Measurements from ENCODE around the gene RARG.
A peak's percentile ranks its signal among the peaks of the same experiment; 100 is the strongest.
"Not testable (repeated sequence)": the region's sequence is repeated elsewhere in the genome, so short reads cannot be mapped to it uniquely, and the experiment has no call there.

RARG gene

DNA sequence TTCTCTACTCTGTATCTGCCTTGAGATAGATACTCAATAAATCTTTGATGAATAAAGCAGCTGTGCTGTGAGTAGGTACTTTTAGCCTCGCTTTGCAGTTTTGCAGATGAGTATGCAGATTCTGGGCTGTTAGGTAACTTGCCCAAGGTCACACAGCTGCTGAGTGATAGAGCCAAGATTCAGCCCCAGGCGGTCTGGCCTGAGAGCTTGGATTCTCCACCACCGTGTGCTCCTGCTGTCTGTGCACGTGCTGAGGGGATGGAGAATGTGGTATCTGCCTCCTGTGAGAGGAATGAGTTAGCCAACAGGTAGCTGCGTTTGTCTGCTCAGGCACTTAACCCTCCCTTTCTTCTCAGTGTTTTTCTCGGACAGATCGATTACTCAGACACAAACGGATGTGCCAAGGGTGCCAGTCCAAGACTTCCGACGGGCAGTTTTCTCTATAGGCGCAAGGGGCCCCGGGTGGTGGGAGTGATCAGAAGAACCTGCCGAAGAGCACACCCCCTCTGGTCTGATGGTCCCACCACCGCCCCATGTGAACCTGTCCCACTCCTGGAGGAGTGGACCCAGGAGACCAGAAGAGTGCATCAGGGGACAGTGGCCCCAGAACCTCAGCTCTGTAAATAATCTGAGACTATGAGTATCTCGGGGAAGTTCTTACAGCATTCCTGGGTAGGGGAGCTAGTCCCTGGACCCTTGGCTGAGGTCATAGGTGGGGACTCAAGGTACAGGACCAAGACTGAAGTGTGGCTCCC is 44.7 kb downstream of the RARG start:
- DNase-seq: no peak

DNA sequence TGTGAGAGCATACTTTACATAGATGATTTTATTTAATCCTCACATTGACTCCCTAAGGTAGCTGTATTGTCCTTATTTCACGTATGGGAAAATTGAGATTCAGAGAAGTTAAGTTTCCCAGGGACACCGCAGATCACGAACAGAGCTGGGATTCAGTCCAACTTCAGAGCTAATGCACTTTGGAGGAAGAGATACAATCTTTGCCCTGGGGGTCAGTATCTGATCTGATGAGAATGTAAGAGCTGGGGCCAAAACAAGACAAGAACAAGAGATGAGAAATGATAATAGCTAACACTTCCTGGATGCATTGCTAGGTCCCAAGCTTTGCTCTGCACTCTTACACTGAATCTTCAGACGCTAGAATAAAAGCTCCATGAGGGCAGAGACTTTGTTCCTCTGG is 45.3 kb downstream of the RARG start:
- DNase-seq: no peak

DNA sequence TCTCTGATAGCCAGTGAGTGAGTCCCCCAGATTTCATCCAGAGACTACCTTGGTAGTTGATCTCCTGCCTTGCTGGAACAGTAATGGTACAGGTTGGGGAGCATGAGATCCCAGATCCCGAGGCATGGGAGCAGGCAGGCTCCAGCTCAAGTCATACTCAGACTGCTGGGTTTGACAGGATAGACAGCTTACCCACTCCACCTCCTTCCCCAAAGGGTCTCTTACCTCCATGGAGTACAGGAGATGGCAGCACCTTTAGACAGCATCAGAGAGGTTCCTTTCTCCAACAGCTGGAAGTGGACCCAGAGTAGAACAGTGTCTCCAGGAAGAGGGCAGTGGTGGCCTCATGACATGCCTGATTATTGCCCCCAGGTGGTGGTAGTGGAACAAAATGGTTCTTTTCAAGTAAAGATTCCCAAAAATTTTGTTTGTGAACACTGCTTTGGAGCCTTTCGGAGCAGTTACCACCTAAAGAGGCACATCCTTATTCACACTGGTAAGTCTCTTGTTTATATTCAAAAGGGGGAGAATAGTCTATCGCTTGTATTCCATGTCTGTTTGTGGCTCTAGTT is 46.3 kb downstream of the RARG start:
- no peak for DNase-seq

DNA sequence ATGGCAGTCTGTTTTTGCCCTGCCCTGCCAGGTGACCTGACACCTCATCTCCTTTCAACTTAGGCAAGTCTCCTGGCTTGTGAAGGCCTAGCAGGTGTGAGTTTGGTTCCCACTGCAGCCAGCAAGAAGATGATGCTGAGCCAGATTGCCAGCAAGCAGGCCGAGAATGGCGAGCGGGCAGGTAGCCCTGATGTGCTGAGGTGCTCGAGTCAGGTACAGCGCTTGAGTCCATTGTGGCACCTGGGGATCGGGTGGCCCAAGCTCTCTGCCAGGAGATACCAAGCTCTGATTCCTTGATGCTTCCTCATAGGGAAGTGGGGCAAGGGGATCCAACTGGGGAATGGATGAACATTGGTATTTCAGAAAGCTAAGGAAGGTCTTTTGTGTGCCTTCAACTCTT is 47.2 kb downstream of the RARG start:
- DNase-seq: no peak

DNA sequence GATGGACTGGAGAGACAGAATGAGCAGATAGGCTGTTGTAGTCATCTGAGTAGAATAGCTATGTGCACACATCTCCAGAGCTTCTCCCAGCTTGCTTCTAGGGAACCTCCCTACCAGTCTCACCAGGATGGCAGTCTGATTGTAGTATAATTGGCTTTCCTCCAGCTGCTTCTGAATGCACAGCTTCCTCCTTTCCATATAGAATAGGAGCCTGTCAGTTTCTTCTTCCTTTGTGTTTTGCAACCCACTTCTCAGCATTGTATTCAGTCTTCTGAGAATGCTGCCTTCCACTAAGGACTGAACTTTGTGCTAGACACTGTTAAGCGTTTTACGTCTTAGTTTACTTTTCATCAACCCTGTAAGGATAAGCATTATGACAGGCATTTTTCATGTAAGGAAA is 49.1 kb downstream of the RARG start:
- DNase-seq: peak in 1 of 2 experiments; percentile 25

DNA sequence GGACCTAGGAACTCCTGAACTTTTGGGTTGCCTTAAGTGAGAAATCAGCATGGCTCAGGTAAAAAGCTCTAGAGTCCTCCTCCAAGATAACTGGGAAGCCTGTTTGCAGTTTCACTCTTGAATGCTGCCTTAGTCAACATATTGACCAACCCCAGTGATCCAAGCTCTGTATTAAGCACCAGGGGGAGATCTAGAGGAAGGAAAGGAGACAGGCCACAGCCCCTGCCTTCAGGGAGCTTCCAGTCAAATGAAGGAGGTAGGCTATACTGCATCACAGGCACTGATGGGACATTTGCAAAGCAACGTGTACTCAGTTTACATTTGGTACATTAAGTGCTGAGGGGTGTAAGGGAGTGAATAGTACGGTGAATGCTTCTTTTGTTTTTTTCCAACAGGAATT is 50.1 kb downstream of the RARG start:
- DNase-seq: no peak

DNA sequence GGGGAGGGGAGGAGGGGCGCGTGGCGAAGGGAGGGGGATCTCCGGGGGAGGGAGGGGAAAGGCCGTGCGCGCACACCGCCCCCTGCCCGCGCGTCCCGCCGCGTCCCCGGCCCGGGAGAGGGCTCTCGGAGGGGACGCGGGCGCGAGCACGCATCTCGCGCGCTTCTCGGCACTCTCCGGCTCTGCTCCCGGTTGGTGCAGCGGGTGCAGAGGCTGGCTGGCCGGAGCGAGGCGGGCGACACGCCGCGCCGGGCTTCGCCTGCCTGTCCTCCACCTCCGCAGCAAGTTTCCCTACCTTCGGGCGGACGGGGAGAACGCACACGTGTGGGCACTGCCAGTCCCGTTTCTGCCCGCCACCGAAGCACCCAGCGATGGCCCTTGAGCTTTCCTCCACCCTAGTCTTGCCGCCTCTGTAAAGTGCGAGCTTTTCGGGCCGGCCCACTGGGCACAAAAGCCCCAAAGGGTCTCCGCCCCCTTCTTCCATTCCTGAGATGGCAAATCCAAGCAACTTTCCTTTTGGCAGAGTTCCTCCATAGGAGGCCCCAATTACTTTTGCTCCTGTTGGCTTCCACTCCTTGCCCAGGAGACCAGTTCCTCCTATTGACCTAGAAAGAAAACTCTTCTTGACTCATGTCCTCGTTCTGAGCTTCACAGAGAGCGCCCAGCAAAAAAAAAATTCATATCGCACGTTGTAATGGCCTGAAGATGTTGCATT is 50.9 kb downstream of the RARG start:
- DNase-seq: peak; percentile 84 to 89

DNA sequence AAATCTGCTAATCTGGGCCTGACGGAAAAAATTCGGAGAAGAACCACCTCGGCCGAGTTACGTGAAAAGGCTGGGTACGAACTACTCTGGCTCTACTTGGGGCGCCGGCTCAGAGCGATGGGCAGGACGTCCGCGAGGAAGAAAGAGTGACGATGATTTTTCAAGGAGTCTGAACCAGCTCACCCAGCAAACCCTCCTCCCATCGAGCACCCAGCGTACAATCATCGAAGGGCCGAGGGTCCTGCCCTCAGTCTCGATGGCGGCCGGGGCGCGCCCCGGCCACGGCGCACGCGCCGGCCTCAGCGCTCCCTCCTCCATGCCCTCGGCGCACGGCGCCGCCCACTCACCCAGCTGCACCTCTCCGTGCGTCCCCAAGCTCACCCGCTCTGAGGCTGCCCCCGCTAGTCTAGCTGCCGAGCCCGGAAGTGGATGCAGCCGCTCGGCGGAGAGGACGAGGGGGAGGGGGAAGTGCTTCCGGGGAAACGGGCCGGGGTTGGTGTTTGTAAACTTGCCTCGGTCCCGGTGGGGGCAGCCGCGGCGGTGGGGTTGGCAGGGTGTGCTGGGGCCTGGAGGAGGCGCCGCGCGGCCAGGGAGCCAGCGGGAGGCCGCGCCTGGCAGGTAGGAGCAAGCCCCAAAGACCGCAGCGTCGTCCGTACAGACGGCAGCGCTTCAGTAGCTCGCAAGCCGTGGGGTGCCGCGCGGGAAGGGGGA is 51.6 kb downstream of the RARG start, which contains the start of the genes CSAD and ZNF740:
Gene CSAD (minus strand): TSS at position 706 of the 711 bp plus-strand sequence. CDS start 7,455 bp downstream, outside the sequence.
Gene ZNF740 (plus strand): TSS at position 503 of the 711 bp plus-strand sequence. CDS start 1,262 bp downstream, outside the sequence.
- peak; percentile 98 for DNase-seq

DNA sequence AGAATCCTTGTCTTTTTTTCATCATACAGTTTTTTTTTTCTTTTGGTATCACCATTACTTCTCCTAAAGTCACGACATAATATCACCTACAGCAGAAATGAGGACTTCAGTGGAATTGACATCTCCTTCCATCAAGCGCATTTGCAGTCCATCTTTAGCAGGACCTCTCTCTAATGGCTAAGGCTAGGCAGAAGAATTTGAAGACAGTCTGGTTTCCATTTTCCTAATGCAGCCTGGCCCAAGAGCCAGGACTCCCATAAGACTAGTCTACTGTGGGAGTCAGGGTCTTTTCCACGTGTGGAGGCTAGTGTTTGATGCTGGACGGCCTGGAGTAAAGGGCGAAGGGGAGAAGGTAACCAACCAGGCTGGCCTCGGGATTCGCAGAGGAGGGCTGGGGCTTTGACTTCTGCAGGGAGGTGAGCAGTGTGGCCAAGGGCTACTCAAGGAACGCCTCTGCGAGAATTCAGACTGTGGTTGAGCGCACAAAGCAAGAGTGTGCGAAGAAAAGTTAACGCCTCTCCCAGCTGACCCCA is 52.3 kb downstream of the RARG start:
- DNase-seq: no peak

DNA sequence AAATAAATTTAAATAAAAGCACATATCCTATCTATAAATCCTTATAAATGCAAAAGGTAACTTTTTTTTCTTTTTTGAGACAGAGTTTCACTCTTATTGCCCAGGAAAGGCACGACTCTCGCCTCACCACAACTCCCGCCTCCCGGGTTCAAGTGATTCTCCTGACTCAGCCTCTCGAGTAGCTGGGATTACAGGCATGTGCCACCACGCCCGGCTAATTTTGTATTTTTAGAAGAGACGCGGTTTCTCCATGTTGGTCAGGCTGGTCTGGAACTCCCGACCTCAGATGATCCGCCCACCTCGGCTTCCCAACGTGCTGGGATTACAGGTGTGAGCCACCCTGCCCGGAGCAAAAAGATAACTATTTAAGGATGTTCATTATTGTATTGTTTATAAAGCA is 53.2 kb downstream of the RARG start:
- not testable (repeated sequence) for DNase-seq

DNA sequence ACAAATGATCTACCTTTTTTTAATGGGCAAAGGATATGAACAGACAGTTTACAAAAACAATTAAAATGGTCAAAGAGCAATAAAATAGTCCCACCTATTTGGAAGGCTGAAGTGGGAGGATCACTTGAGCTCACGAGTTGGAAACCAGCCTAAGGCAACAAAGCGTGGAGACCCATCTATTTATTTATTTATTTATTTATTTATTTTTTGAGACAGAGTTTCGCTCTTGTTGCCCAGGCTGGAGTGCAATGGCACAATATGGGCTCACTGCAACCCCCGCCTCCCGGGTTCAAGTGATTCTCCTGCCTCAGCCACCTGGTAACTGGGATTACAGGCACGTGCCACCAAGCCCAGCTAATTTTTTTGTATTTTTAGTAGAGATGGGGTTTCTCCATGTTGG is 54.6 kb downstream of the RARG start:
- DNase-seq: not testable (repeated sequence)

DNA sequence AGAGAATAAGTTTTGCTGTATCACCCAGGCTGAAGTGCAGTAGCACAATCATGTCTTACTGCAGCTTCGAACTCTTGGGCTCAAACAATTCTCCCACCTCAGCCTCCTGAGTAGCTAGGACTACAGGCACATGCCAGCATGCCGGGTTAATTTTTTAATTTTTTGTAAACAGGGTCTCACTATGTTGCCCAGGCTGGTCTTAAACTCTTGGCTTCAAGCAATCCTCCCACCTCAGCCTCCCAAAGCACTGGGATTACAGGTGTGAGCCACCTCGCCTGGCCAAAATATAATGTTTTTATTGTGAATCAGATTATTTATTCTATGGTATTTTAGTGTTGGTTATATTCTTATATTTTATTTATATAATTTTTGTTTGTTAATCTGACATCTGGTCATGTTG is 55.3 kb downstream of the RARG start:
- DNase-seq: no peak

DNA sequence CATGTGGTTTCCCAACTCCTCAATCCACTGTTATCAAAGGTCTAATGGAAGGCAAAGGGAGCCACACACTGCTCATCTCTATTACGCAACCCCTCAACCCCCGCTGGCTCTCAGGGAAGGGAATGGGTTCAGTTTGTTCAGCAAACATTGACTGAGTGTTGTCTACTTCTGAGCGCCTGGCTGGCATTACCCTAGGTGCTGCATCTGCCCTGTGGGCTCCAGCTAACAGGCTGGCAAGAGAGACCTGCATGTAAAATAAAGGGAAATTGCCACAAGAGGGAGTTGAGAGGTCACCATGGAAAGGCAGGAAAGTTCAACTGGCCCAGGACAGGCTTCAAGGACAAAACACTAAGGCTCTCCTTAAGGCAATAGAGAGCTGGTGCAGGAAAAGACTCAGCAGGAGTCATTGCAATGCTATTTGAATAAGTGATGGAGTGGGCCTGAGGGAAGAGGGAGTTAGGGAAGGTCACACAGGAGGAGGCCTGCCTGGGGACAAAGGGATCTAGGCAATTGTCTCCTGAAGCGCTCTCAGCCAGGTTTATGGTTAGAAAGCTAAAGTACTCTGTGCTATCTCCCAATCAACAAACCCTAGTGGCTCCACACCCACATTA is 57.0 kb downstream of the RARG start:
- DNase-seq: peak; percentile 57 to 82

DNA sequence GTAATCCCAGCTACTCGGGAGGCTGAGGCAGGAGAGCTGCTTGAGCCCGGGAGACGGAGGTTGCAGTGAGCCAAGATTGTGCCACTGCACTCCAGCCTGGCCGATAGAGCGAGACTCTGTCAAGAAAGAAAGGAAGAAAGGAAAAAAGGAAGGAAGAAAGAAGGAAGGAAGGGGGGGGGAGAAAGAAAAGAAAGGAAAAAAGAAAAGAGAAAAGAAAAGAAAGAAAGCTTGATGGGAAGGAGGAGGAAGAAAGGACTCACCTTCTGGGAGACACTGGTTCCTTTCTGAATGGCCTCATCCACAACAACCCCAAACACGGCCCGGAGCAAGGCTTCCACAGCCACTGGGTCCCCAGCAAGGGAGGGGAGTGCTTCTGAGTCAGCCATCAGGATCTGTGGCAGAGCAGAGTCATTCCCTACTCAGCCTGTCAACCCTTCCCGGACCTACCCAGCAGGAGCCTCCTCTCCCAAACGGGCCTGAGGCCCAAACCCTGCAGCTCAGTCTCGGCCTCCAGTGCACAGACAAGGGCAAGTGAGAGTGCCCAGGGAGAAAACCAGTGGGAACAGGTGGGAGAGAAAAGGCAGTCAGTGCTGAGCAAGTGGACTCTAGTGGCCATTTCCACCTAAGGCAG is 58.8 kb downstream of the RARG start:
- DNase-seq: no peak

DNA sequence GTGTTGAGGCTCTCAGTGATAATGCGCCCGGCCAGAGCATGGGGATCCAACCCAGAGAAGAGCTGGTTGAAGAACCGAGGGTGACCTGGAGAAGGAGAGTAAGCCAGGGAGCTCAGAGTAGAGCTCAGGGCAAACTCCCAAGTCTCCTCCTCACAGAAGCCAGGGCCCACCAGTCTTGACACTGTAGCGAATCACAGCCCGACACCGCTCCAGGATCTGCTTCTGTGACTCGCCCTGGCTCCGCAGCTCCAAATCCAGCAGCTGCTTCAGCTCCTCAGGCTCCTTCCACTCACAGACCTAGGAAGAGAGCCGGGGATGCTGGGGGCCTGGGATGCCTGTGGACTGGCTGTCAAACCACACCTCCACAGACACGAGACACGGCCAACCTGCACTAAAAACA is 59.7 kb downstream of the RARG start:
- no peak for DNase-seq

DNA sequence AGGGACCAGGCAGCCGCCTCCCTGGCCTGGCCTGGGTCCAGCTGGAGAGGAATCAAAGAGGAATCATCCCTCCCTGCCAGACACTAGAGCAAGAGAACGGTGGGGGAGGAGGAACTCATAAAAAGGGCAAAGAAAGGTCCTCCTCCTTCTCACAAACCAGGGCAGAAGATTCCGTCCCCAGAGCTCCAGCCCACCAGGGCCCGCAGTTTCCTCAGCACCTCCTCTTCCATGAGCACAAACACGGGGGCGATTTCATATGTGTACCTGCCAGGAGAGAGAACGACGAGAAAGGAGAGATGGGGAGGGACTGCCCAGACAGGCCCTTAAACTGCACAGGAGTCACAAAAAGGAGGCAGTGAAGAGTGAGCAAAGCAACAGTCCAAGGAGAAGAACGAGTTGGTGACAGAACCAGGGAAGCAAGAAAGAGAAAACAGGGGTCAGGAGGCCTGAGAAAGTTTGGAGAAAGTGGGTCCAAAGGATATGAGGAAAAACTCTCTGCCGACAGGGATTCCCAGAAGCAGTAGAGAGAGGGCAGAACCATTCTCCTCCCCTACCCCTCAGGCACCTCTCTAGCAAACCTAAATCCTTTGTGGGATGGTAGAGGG is 60.2 kb downstream of the RARG start:
- no peak for DNase-seq

DNA sequence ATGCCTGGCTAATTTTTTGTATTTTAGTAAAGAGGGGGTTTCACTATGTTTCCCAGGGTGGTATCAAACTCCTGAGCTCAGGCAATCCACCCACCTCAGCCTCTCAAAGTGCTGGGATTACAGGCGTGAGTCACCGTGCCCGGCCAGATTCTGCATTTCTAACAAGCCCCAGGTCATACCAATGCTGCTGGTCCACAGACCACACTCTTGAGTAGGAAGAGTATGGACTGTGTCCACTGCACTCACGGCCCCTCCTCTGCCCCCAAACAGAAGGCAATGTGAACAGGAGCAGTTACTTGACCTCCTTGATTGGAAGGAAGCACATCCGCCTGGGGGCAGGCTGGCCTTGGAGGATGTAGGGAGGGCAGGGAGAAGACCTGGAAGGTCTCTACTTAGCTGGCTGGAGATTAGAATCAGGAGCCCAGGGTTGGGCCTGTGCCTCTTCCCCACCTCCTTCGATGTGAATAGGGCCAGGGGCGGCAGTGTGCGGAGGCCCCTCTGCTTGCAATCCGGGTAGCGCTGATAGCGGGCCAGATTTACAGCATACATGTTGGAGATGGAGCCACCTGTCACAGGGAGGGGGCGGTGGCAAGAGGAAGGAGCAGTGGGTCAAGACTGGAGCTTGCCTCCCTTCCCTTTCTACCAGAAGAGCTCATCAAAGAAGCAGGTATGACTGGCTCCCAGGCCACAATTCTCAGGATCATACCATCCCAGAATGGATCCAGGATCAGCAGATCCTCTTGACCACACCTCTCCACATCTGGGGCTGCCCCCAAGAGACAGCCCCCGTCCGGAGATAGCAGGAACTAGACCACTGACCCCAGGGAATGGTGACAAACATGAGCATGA is 60.9 kb downstream of the RARG start:
- no peak for DNase-seq

DNA sequence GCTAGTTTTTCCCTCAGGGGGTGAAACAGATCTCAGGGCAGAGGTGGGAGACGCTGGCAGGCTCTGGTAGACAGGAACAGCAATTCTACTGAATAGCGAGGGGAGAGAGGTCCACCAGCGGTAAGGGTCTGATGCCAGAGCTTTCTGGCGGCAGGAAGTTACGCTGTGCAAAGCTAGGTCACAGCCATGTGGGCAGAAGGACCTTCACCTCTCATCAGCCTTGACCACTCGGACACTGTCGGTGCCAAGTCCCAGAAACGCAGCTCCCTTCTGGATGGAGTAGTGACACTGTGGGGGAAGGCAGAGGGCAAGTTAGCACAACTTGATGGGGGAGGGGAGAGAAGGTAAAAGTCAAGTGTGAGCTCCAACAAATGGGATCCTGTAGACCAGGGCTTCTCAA is 61.8 kb downstream of the RARG start:
- DNase-seq: no peak

DNA sequence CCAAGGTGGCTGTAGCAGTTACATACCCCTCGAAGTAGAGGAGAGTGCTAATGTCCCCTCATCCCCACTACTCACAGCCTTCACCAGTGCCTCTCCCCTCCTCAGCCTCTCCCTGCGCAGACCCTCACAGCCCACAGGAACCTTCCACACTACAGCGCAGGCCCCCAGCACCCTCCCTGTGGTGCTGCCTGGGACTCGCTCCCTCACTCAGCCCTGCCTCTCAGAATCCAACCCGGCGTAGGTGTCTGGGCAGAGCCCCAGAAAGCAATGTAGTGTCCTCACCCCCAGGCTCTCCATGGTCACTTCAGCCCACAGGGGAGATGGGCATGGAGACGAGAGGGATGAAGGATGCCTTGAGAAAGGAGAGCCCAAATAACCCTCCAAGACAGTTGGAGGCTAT is 62.4 kb downstream of the RARG start:
- no peak for DNase-seq

DNA sequence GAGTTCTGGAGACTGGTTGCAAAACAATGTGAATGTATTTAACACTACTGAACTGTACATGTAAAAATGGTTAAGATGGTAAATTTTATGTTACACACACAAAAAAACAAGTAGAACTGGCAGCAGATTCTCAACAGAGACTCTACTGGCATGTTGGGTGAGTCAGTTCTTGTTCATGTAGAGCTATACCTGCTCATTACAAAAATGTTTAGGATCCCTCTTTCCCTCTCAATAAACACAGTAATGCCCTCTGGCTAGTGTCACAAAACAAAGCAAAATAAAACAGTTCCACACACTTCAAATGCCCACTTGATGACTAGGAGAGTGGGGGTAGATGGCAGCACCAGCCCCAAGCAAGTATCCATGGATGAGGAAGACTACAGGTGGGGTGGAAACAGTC is 65.2 kb downstream of the RARG start:
- no peak for DNase-seq

DNA sequence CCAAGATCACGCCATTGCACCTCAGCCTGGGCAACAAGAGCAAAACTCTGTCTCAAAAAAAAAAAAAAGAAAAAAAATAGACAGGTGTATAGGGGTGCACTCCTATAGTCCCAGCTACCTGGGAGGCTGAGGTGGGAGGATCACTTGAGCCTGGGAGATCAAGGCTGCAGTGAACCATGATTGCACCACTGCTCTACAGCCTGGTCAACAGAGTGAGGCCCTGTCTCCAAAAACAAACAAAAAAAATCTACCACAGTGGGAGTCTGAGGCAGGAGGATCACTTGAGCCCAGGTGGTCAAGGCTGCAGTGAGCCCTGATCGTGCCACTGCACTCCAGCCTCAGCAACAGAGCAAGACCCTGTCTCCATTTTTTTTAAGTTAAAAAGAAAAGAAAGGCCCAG is 69.0 kb downstream of the RARG start:
- DNase-seq: not testable (repeated sequence)
